Smooth muscle cell of the brain vasculature (primary cell): ENCODE results near the gene DUSP16.

ENCODE experiments used
- DNase-seq: peaks from one replicate; pipeline ENCODE4 v3.0.0-alpha.2; 2012; ENCODE audit warnings: low read depth, low spot score

DUSP16 gene

DNA sequence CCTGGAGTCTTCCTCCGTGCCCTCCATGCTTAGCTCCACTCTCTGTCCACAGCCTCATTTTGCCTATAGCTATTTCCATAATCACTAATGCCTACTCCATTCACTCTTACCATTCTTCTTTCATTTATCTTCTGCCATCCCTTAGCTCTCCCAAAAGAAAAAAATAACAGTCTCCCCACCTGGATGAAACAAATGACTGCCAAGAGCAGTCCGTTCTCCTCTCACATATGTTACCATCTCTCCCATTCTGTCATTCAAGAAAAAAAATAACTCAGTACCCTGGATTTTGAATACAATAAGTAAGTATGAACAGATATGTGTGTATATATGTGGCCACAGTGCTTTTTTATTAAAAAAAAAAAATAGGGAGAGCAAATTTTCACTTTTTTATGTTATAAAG, 13.2 kb downstream of the DUSP16 start:
- no peak for DNase-seq

- DNase-seq = no peak
Measured at GRCh38 chr12:12548713-12549112, 13.9 kb downstream of the DUSP16 start.

DNA sequence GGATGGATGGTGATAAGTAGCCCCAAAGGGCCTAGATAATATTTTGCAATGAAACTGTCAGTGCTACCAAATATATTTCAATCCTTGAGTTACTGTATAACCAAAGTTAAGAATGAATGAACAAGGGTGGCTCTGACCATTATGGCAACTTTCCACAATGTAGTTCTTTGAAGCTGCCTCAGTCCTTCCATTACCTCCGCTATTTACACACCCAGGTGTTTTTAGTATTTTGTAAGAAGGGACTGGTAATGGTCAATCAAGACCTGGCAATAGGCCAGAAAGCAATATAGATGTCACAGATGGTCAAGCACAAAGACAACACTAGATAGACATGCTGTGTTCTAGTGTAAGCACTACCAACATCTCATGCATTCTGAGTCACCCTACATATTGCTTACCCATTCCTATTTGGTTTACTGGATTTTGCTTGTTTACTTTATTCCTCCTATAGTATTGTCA, 16.3 kb downstream of the DUSP16 start:
- DNase-seq = no peak

GRCh38 chr12:12543959-12544358, 18.7 kb downstream of the DUSP16 start:
- DNase-seq = no peak

DNA sequence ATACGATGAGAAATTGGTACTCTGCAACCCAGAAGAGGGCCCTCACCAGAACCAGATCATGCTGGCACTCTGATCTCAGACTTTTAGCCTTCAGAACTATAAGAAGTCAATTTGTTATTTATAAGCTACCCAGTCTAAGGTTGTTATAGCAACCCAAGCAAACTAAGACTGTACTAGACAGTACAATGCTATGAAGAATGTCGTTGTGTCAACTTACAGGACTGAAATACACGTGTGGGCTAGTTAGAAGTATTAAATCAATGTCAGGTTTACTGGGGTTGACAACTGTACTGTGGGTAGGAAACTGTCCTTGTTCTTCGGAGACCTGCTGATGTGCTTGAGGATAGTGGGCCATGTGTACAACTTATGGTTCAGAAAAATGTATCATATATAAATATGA, 19.7 kb downstream of the DUSP16 start:
- no peak for DNase-seq

- DNase-seq = no peak
Measured at GRCh38 chr12:12542286-12542685, 20.4 kb downstream of the DUSP16 start.

GRCh38 chr12:12541782-12542181, 20.9 kb downstream of the DUSP16 start:
- DNase-seq = no peak

DNA sequence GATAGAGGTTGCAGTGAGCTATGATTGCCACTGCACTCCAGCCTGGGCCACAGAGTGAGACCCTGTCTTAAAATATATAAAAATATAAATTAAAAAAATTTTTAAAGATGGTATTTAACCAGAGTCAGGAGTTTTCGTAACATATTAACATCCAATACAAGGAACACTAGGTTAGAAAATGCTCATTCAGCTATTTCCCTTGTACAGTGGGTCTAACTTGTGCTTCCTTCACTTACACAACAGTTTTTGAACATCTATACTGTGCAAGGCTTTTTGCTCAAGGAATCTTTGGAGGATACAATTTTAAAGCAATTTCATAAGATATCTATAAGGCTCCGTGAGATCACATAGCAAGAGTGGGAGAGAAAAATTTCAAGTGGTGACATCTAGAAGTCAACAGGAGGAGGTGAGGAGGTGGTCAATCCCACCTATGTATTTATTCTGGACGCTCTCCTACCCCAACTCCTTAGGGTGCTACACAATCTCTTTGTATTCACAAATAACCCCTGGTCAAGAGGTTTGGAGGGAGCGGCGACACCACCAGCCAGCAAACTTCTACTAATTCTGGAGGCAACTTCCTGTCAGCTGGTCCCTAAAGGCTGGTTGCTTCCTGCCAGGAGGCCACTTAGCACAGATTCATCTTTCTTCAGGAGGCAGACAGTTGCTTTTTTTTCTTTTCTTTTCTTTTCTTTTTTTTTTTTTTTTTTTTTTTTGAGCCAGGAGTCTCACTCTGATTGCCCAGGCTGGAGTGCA, 22.2 kb downstream of the DUSP16 start:
- DNase-seq = no peak

DNA sequence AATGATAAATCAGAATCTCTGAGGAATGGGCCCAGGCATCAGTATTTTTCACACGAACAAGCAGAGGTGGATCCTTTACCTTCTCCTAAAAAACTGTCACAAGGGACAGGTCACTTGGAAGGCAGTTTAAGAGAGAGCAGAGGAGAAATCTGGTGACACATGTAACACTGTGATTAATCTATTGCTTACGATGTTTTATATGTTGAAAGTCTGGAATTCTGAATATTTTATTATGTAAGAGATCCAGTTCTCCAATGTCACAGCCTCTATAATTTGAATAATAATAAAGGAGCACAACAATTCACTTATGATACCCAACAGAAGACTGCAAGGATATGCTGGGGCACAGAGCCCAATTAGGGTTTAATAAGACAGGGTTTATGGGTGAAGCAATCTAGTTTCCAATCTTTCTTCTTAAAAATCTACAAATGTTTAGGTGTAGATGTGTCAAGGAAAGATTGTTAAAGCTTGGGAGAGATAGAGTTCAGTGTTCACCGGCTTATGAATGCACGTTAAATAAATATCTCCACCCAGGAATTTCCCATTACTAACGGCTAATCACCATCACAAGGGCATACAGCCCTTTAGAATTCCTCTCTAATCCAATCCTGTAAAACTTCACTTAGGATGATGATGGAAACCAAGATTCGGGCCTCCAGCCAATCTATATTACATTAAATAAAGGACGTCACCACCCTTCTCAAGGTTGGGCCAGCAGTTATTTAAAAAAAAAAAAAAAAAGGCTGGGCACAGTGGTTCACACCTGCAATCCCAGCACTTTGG, 23.4 kb downstream of the DUSP16 start:
- DNase-seq = no peak

DNA sequence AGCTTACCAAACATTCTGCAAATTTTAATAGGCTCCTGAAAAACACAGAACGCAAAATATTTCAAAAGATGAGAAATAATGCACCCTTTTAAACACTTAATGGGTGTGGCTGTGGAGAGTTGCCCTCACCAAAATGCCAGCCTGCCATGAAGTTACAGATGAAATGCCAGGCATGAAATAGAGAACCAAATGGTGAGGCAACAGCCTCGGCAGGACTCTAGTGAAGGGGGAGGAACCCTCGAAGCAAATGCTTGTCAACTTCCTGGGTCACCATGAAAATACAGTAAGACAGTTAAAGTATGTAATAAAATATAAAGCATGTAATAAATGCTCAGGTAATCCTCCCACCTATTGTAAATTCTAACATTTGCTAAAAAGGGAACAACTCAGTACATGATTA, 24.1 kb downstream of the DUSP16 start:
- no peak for DNase-seq

GRCh38 chr12:12537421-12537820, 25.2 kb downstream of the DUSP16 start:
- no peak for DNase-seq

DNA sequence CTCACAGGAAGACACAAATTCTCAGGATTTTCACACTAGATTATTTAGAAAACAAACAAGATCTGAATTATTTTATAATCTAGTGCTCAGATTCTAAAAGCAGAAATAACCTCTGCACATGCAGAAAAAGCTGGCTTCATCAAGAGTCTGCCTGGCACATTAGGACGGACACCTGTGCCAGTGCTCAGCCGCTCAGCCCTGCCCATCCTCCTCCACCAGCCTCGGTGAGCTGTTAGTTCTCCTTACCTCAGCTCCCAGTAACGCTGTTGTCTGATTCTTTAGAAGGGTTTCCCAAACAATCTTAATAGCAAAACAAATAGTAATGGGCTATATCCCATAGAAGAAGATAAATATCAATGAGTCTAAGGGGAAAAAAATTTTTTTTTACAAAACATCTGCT, 27.7 kb downstream of the DUSP16 start:
- no peak for DNase-seq

GRCh38 chr12:12534166-12534866, 28.3 kb downstream of the DUSP16 start:
- DNase-seq = no peak

DNA sequence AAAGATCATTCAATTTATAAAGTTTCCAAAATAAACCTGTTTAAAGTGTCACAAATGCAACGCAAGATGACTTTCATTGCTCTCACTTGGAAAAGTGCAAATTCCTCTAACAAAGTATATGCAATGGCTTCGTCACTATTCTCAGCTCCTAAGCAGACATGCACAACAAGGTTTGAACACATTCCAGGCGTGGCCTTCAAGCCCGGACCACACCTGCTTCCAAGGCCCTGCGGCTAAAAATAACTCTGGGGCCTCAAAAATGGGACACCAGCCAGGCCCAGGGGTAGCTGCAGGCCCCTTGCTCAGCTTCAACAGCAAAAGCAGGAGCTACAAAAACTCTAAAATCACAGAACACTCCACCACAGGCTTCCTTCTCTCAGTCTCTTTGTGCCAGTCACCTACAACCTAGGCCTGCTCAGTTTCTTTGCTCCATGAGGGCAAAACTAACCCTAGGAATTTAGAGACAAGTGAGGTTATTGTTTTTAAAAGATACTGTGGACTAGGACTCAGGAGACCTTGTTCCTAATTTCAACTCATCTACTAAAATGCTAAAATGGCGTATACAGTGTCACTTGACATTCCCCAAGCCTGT, 29.3 kb downstream of the DUSP16 start:
- no peak for DNase-seq

- no peak for DNase-seq
Measured at GRCh38 chr12:12531194-12531593, 31.5 kb downstream of the DUSP16 start.

- no peak for DNase-seq
Measured at GRCh38 chr12:12529783-12530421, 32.8 kb downstream of the DUSP16 start.

- no peak for DNase-seq
Measured at GRCh38 chr12:12528361-12529270, 34.0 kb downstream of the DUSP16 start.

GRCh38 chr12:12527820-12528296, 34.8 kb downstream of the DUSP16 start:
- DNase-seq = no peak

GRCh38 chr12:12524128-12524527, 38.5 kb downstream of the DUSP16 start:
- no peak for DNase-seq

DNA sequence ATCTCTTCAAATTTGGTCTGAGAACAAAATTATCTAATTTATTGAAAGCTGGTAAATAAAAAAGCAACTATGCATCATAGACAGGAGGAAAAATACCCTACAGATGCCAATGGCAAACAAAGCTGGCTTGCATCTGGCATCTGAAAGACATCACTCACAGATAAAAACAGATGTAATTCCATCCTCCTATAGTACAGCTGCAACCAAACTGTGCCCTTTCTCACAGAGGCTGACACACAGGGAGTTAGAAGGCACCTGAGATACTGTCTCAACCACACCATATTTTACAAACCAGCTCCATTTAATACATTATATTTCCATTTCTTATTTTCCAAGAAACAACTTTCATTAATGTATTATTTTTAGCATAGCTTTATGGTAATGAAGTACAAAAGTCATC, 39.4 kb downstream of the DUSP16 start:
- DNase-seq = no peak
